HepG2 (cell line): ENCODE measurements around the gene DOCK10. TPM values are rescaled to one million over a fixed set of nuclear protein-coding genes. Genes with fewer than 3 reads are reported as not detected.

Experiments used
- ATAC-seq: fragments of 200-7000 bp; cut with Tn5 transposase; 3 replicates; pipeline ENCODE4 v1.9.1; 2020; ENCODE audit warnings: mild to moderate bottlenecking, moderate library complexity
- BruUV-seq: library from RNA; stranded (reverse); fragments of 400-500 nt; replicated peaks from 2 replicates; lab custom pipeline; 2021; lab: Mats Ljungman, UMichigan
- CTCF ChIA-PET: fragments of 300-600 bp; formaldehyde crosslinking; extraction: SDS; loops from one replicate; lab custom pipeline; 2021; ENCODE audit warnings: low total read pairs, inconsistent platforms, low intra/inter-chr PET ratio; lab: Yijun Ruan, JAX
- POLR2A ChIA-PET: fragments of 350-600 bp; sonication (Branson Sonifier 250); formaldehyde crosslinking; loops from one replicate; lab custom pipeline; 2020; ENCODE audit warnings: antibody characterized with exemption, inconsistent platforms; lab: Yijun Ruan, JAX
- DNase-seq: peaks from one replicate; pipeline ENCODE4 v3.0.0-alpha.2; 2015; ENCODE audit warnings: low spot score
- FAIRE-seq: peaks from 3 replicates; lab custom pipeline; 2011; peaks lifted over from hg19 to GRCh38; lab: Jason Lieb, UNC
- H2AFZ ChIP-seq: one replicate; pipeline ENCODE4 v1.6.1; 2011; ENCODE audit warnings: low read length, inconsistent platforms
- H3K27ac ChIP-seq: fragments of 300-600 bp; 3 replicates; pipeline ENCODE4 v1.8.0; 2011; ENCODE audit warnings: mixed run types, mild to moderate bottlenecking, mixed read lengths, low read length, inconsistent platforms; ENCODE audit not compliant: insufficient read depth; ENCODE audit errors: extremely low read length
- H3K27me3 ChIP-seq, 2 experiments: fragments of 200-600 bp in 1 of 2; 2 replicates in 1 of 2; 3 replicates in 1 of 2; pipeline versions ENCODE4 v1.6.0 to v1.8.0; 2011; ENCODE audit warnings: low read length in 2 of 2, mild to moderate bottlenecking in 2 of 2, moderate library complexity in 2 of 2, inconsistent platforms in 1 of 2; ENCODE audit not compliant: insufficient read depth in 2 of 2, control insufficient read depth in 1 of 2
- H3K36me3 ChIP-seq, 2 experiments: fragments of 200-600 bp in 1 of 2; replicated peaks in 1 of 2; 2 replicates in 1 of 2; 3 replicates in 1 of 2; pipeline versions ENCODE4 v1.5.1 to v1.8.0; 2011; ENCODE audit warnings: low read length in 2 of 2, inconsistent platforms in 1 of 2; ENCODE audit not compliant: insufficient read depth in 2 of 2, control insufficient read depth in 1 of 2
- H3K4me1 ChIP-seq: 2 replicates; pipeline ENCODE4 v1.5.1; 2012; ENCODE audit warnings: low read length, inconsistent platforms; ENCODE audit not compliant: insufficient read depth
- H3K4me2 ChIP-seq: 2 replicates; pipeline ENCODE4 v1.6.0; 2011; ENCODE audit warnings: low read depth, low read length, inconsistent platforms
- H3K4me3 ChIP-seq, 3 experiments: fragments of 200-600 bp in 1 of 3; sonication (generic), shearing (Covaris generic) in 1 of 3; replicated peaks in 1 of 3; 2 replicates each; pipeline ENCODE4 v1.5.1; 2011 to 2016; ENCODE audit warnings: low read length in 3 of 3, inconsistent platforms in 2 of 3, low read depth in 2 of 3, mild to moderate bottlenecking in 2 of 3, control low read depth in 1 of 3, mixed read lengths in 1 of 3; ENCODE audit not compliant: insufficient read depth in 1 of 3
- H3K79me2 ChIP-seq: one replicate; pipeline ENCODE4 v1.6.1; 2011; ENCODE audit warnings: low read length, inconsistent platforms; ENCODE audit not compliant: insufficient read depth
- H3K9ac ChIP-seq: 2 replicates; pipeline ENCODE4 v1.6.0; 2011; ENCODE audit warnings: mild to moderate bottlenecking, low read depth, low read length, inconsistent platforms; ENCODE audit not compliant: insufficient read depth
- H3K9me3 ChIP-seq: 2 replicates; pipeline ENCODE4 v1.5.1; 2012; ENCODE audit warnings: mild to moderate bottlenecking, low read length
- H4K20me1 ChIP-seq: 2 replicates; pipeline ENCODE4 v1.6.0; 2011; ENCODE audit warnings: inconsistent platforms, mild to moderate bottlenecking, low read length, moderate library complexity; ENCODE audit not compliant: insufficient read depth
- ARNT ChIP-seq: fragments of 450-650 bp; IDR thresholded peaks from 2 replicates; pipeline ENCODE4 v1.6.1; 2017
- CREB1 ChIP-seq, 2 experiments: fragments of 450-650 bp in 1 of 2; IDR thresholded peaks; 2 replicates each; pipeline ENCODE4 v1.6.1; 2016 to 2017; ENCODE audit warnings: control low read depth in 1 of 2, mild to moderate bottlenecking in 1 of 2, missing compliant biosample characterization in 1 of 2, missing genetic modification characterization in 1 of 2
- HCFC1 ChIP-seq: fragments of 150-350 bp; IDR thresholded peaks from 2 replicates; pipeline ENCODE4 v1.6.1; 2014; ENCODE audit warnings: low read depth, low read length
- HDAC2 ChIP-seq: sonication (generic); formaldehyde crosslinking; IDR thresholded peaks from 2 replicates; pipeline ENCODE4 v1.4.0; 2020; ENCODE audit warnings: missing genetic modification reagents
- HOXA7 ChIP-seq: sonication (generic); formaldehyde crosslinking; IDR thresholded peaks from 2 replicates; pipeline ENCODE4 v1.8.1; 2022; ENCODE audit warnings: mild to moderate bottlenecking, missing genetic modification reagents, moderate library complexity
- KLF16 ChIP-seq, 2 experiments: sonication (generic) in 1 of 2; formaldehyde crosslinking in 1 of 2; IDR thresholded peaks; 2 replicates each; pipeline versions ENCODE4 v1.6.1 to v1.8.0; 2016 to 2023; ENCODE audit warnings: missing genetic modification reagents in 2 of 2, missing compliant biosample characterization in 1 of 2
- MAZ ChIP-seq, 2 experiments: sonication (generic) in 1 of 2; formaldehyde crosslinking in 1 of 2; IDR thresholded peaks; 2 replicates each; pipeline versions ENCODE4 v1.5.0 to v1.6.1; 2012 to 2020; ENCODE audit warnings: low read depth in 2 of 2, mild to moderate bottlenecking in 2 of 2, borderline replicate concordance in 1 of 2, improper control_type of control experiment in 1 of 2, low read length in 1 of 2, missing genetic modification reagents in 1 of 2, moderate library complexity in 1 of 2
- MBNL3 ChIP-seq: fragments of 250-450 bp; sonication (Bioruptor Pico); conservative IDR thresholded peaks from 2 replicates; pipeline ENCODE4 v1.8.0; 2022; ENCODE audit warnings: mild to moderate bottlenecking, inconsistent platforms
- NFYC ChIP-seq: IDR thresholded peaks from 2 replicates; pipeline ENCODE4 v1.6.1; 2016; ENCODE audit warnings: missing genetic modification reagents, missing compliant biosample characterization
- ZNF160 ChIP-seq: sonication (generic); formaldehyde crosslinking; IDR thresholded peaks from 2 replicates; pipeline ENCODE4 v1.8.0; 2022; ENCODE audit warnings: mild to moderate bottlenecking, inconsistent platforms, missing genetic modification reagents
- ZNF33A ChIP-seq: sonication (generic); formaldehyde crosslinking; IDR thresholded peaks from 2 replicates; pipeline ENCODE4 v1.5.1; 2020; ENCODE audit warnings: missing genetic modification reagents, mild to moderate bottlenecking, moderate library complexity, borderline replicate concordance
- ZNF546 ChIP-seq: sonication (generic); formaldehyde crosslinking; conservative IDR thresholded peaks from 2 replicates; pipeline ENCODE4 v1.8.1; 2023; ENCODE audit warnings: mild to moderate bottlenecking, missing genetic modification reagents
- ZNF552 ChIP-seq: sonication (generic); formaldehyde crosslinking; IDR thresholded peaks from 2 replicates; pipeline ENCODE4 v1.9.0; 2022; ENCODE audit warnings: missing genetic modification reagents, mild to moderate bottlenecking, borderline replicate concordance
- ZNF75D ChIP-seq: sonication (generic); formaldehyde crosslinking; IDR thresholded peaks from 2 replicates; pipeline ENCODE4 v1.8.1; 2023; ENCODE audit warnings: missing genetic modification reagents, mild to moderate bottlenecking, borderline replicate concordance
- ZNF816 ChIP-seq: sonication (generic); formaldehyde crosslinking; IDR thresholded peaks from 2 replicates; pipeline ENCODE4 v1.8.0; 2022; ENCODE audit warnings: missing genetic modification reagents, mild to moderate bottlenecking, borderline replicate concordance
- ZSCAN20 ChIP-seq: sonication (generic); formaldehyde crosslinking; IDR thresholded peaks from 2 replicates; pipeline ENCODE4 v1.4.0; 2020; ENCODE audit warnings: missing genetic modification reagents, mild to moderate bottlenecking, borderline replicate concordance
- WGBS: methylation state at CpG from one replicate; pipeline ENCODE4 v1.1.6; 2017; ENCODE audit warnings: low lambda C conversion rate; 5-methylcytosine and 5-hydroxymethylcytosine counted together
- in situ Hi-C: cut with HindIII; loops from 2 replicates; pipeline ENCODE4 v1.10.0; 2017; ENCODE audit warnings: low pct_unique_long_range_greater_than_20kb; ENCODE audit not compliant: extremely low pct_ligation_motif_present
- intact Hi-C: fragments of 100-400 bp; cut with micrococcal nuclease; formaldehyde crosslinking; loops from one replicate; pipeline ENCODE4 v1.10.0; 2022; ENCODE audit not compliant: unreplicated experiment
- polyA plus RNA-seq, 8 experiments: library from polyadenylated mRNA; depleted of rRNA in 3 of 8; stranded (reverse) in 7 of 8; unstranded in 1 of 8; fragments of >200 nt; fragmentation: Illumina TruSeq in 4 of 8; extraction: Trizol in 4 of 8; gene quantifications; 2 replicates each; pipeline versions ENCODE4 v1.2.1 to v1.2.3, GENCODE V29; 2011 to 2016; ENCODE audit warnings: low read depth in 4 of 8, missing spikeins in 1 of 8, mixed read lengths in 1 of 8; ENCODE audit not compliant: insufficient read depth in 1 of 8
- total RNA-seq, 5 experiments: library from RNA; depleted of rRNA; stranded (reverse); fragments of >200 nt; fragmentation: Illumina TruSeq; extraction: Trizol; gene quantifications; 2 replicates each; pipeline ENCODE4 v1.2.3, GENCODE V29; 2016; ENCODE audit warnings: low read depth in 1 of 5
- TF ChIP-seq, protein P1 (sequence below): sonication (generic); formaldehyde crosslinking; IDR thresholded peaks from 2 replicates; pipeline ENCODE4 v1.8.0; 2022; ENCODE audit warnings: missing genetic modification reagents, low read depth, mild to moderate bottlenecking, borderline replicate concordance

DOCK10 gene
- total and polyA plus RNA-seq, 2 of the 13 experiments (the other 11 are each of a cell fraction or from before 2014, with no cell fraction given) = not detected

DNA sequence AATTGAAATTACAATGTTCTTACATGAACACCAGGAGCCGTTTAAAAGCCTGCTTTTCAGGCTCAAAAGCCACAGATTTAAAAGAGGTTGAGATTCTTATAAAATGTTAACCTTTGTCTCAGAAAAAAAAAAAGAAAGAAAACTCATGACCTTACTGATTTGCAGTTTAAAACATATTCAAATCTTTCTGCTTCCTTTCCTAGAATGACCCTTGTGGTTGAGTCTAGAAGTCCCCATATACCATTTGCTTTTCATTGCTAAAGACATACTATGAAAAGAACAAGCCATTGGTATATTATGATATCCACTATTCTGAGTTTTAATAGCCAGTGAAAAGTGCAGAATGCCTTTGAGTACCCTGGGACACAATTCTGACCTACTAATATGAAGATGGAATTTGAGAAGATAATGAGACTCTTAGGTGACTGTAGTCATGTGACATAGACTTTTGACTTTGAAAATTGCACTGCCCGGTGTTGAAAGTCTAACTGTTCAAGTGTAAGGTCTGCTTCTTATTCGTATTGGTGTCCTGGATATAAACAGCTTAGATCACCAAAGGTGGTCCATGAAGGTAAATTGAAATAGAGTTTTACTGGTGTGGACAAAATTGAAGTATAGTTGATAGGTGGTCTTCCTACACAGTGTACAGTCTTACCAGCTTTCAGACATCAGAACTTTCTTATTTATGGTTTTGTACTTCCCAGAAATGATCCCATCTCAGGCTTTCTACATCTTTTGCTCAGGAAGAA lies 117.0 kb downstream of the DOCK10 start:
- Histone ChIP-seq H2AFZ (no peak overlapping the region), H3K4me1 (no peaks in the 10 kb centered on the region), H3K9me3 (no peaks in the 10 kb centered on the region), H3K79me2 (no peaks in the 10 kb centered on the region), H3K36me3 (no peaks in the 10 kb centered on the region), H3K4me3 (no peak overlapping the region), H3K9ac (no peak overlapping the region), H3K27me3 (no peaks in the 10 kb centered on the region; a peak in 1 of 5 replicates), H3K27ac (no peak overlapping the region), H4K20me1 (no peaks in the 10 kb centered on the region), H3K4me2 (no peak overlapping the region)
- FAIRE-seq (no peak), ATAC-seq (no peak), DNase-seq (no peak)
- TF ChIP-seq MAZ (IDR thresholded peaks at IDR 0.05; ENCODE audit: borderline replicate concordance, low read depth, low read length) (no peak), MAZ (CRISPR knock-in tag; IDR thresholded peaks at IDR 0.05; ENCODE audit: low read depth) (no peak)
- in situ Hi-C loops = no loop called here
- BruUV-seq = no TSS peak
- POLR2A ChIA-PET = no interaction called here
- intact Hi-C loops = no loop called here
- CTCF ChIA-PET = no interaction called here
- 1% methylated on average over 3 of the region's 3 CpGs for WGBS

DNA sequence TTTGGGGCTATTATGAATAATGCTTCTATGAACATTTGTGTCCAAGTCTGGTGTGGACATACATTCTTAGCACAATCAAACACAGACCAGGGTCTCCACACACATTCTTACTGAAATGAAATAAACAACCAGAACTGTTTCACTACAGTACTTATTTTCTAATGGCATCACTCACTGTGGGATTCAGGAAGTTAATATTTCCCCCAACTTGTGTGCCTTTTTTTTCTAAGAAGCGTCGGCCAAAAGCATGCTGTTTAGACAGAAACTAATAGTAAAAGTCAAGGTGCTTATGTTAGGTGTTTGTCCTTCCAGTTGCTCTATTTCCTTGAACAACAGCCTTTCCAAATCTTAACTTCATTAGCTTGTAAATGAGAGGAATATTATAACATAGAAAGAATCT lies 117.6 kb downstream of the DOCK10 start:
- FAIRE-seq (no peak), ATAC-seq (no peak), DNase-seq (no peak)
- Histone ChIP-seq H3K36me3 (no peaks in the 10 kb centered on the region), H3K4me2 (no peak overlapping the region), H3K4me1 (no peaks in the 10 kb centered on the region), H2AFZ (no peak overlapping the region), H3K27ac (no peak overlapping the region), H3K79me2 (no peaks in the 10 kb centered on the region), H4K20me1 (no peaks in the 10 kb centered on the region), H3K9me3 (no peaks in the 10 kb centered on the region), H3K4me3 (no peak overlapping the region), H3K27me3 (no peaks in the 10 kb centered on the region; a peak in 1 of 5 replicates), H3K9ac (no peak overlapping the region)
- BruUV-seq = no TSS peak
- intact Hi-C loops (no loop called here), in situ Hi-C loops (no loop called here)
- WGBS = 2% methylated on average over 2 of the region's 2 CpGs
- no peak for TF ChIP-seq ZNF546
- TF ChIP-seq MBNL3 (CRISPR knock-in tag) = no peak
- no peak for TF ChIP-seq HDAC2 (CRISPR knock-in tag)
- no peak for TF ChIP-seq ZNF33A (CRISPR knock-in tag)
- TF ChIP-seq, protein P1, sequence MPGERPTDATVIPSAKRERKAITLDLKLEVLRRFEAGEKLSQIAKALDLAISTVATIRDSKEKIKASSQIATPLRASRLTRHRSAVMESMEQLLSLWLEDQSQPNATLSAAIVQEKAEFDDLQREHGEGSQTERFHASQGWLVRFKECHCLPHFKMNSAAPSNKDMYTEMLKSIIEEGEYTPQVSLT = no peak
- TF ChIP-seq ZNF816 = no peak
- no peak for TF ChIP-seq NFYC (CRISPR knock-in tag)
- no peak for TF ChIP-seq CREB1 (IDR thresholded peaks at IDR 0.05)
- no peak for TF ChIP-seq CREB1 (CRISPR knock-in tag; IDR thresholded peaks at IDR 0.05)
- no peak for TF ChIP-seq HCFC1
- no peak for TF ChIP-seq ZNF160 (CRISPR knock-in tag)
- no peak for TF ChIP-seq ZSCAN20
- no peak for TF ChIP-seq HOXA7 (CRISPR knock-in tag)
- no peak for TF ChIP-seq KLF16 (CRISPR knock-in tag; IDR thresholded peaks at IDR 0.05)
- TF ChIP-seq ARNT = no peak
- TF ChIP-seq ZNF552 (CRISPR knock-in tag) = no peak
- no peak for TF ChIP-seq ZNF75D
- ChIA-PET POLR2A (no interaction called here), CTCF (no interaction called here)
